ENCODE data around the gene MAPK11. TPM values are rescaled to one million over a fixed set of nuclear protein-coding genes. Genes with fewer than 3 reads are reported as not detected.

The MAPK11 gene
- total RNA-seq, 2 experiments from 2014 or later: 5.9 to 6.2 TPM

- H3K9me3 Mint-ChIP-seq: no peaks in the 10 kb centered on the region
- no peak overlapping the region for H3K27ac Mint-ChIP-seq
- no peak overlapping the region for H3K4me3 Mint-ChIP-seq
- ChIA-PET CTCF (interaction anchor here (1.4 kb wide), 1 partner anchor 8 kb away, joined by 3 read pairs; no protein-coding TSS in a partner anchor), POLR2A (no interaction called here)
- no peak for TF ChIP-seq CTCF (IDR thresholded peaks at IDR 0.05)
- H3K27me3 Mint-ChIP-seq: no peaks in the 10 kb centered on the region
- intact Hi-C loops (cut with micrococcal nuclease): no loop called here
- no peak for DNase-seq
- peaks cover 21% of the 10 kb centered on the region for H3K4me1 Mint-ChIP-seq (ENCODE audit: low read depth)
- H3K36me3 Mint-ChIP-seq (ENCODE audit: low read depth): peaks cover 22% of the 10 kb centered on the region
- ATAC-seq: no peak
These were observed 37.0 kb downstream of the MAPK11 start for GRCh38 chr22:50233223-50233622.

GRCh38 chr22:50232481-50233151, 37.6 kb downstream of the MAPK11 start:
- H3K27ac Mint-ChIP-seq: no peak overlapping the region
- H3K4me1 Mint-ChIP-seq (ENCODE audit: low read depth): peaks cover 21% of the 10 kb centered on the region
- no peaks in the 10 kb centered on the region for H3K9me3 Mint-ChIP-seq
- intact Hi-C loops (cut with micrococcal nuclease): no loop called here
- no peak for TF ChIP-seq CTCF (IDR thresholded peaks at IDR 0.05)
- CTCF ChIA-PET: interaction anchor here (1.4 kb wide), 1 partner anchor 8 kb away, joined by 3 read pairs; no protein-coding TSS in a partner anchor
- ATAC-seq (no peak), DNase-seq (no peak)
- POLR2A ChIA-PET: no interaction called here
- H3K27me3 Mint-ChIP-seq: no peaks in the 10 kb centered on the region
- peaks cover 20% of the 10 kb centered on the region for H3K36me3 Mint-ChIP-seq (ENCODE audit: low read depth)
- no peak overlapping the region for H3K4me3 Mint-ChIP-seq

GRCh38 chr22:50229370-50229769, 40.8 kb downstream of the MAPK11 start:
- ATAC-seq (no peak), DNase-seq (no peak)
- TF ChIP-seq CTCF (IDR thresholded peaks at IDR 0.05): no peak
- Mint-ChIP-seq H3K4me3 (no peak overlapping the region), H3K36me3 (ENCODE audit: low read depth) (peaks cover 20% of the 10 kb centered on the region), H3K9me3 (no peaks in the 10 kb centered on the region), H3K27ac (no peak overlapping the region), H3K4me1 (ENCODE audit: low read depth) (no peaks in the 10 kb centered on the region), H3K27me3 (no peaks in the 10 kb centered on the region)
- ChIA-PET CTCF (interaction anchor here (1.8 kb wide), 1 partner anchor 12 kb away, joined by 8 read pairs; no protein-coding TSS in a partner anchor), POLR2A (interaction anchor here (0.9 kb wide), 1 partner anchor 37 kb away, joined by 4 read pairs; no protein-coding TSS in a partner anchor)
- intact Hi-C loops (cut with micrococcal nuclease): no loop called here

- Mint-ChIP-seq H3K36me3 (ENCODE audit: low read depth) (peaks cover 19% of the 10 kb centered on the region), H3K9me3 (no peaks in the 10 kb centered on the region), H3K27ac (no peak overlapping the region), H3K4me3 (no peak overlapping the region), H3K27me3 (no peaks in the 10 kb centered on the region), H3K4me1 (ENCODE audit: low read depth) (no peaks in the 10 kb centered on the region)
- ChIA-PET CTCF (interaction anchor here (0.7 to 2.1 kb wide), 3 partner anchors 9 to 79 kb away, joined by 3 to 4 read pairs (median 3); partner anchors contain the start of gene TUBGCP6), POLR2A (no interaction called here)
- TF ChIP-seq CTCF (IDR thresholded peaks at IDR 0.05): no peak
- ATAC-seq (no peak), DNase-seq (no peak)
- intact Hi-C loops (cut with micrococcal nuclease): no loop called here
These were observed 41.8 kb downstream of the MAPK11 start for GRCh38 chr22:50228366-50228765.

- intact Hi-C loops (cut with micrococcal nuclease): no loop called here
- H3K4me3 Mint-ChIP-seq: no peak overlapping the region
- DNase-seq: no peak
- ChIA-PET CTCF (interaction anchor here (1.1 to 2.1 kb wide), 2 partner anchors 10 to 17 kb away, joined by 3 to 4 read pairs; partner anchors contain the start of gene TUBGCP6), POLR2A (no interaction called here)
- H3K9me3 Mint-ChIP-seq: no peaks in the 10 kb centered on the region
- H3K4me1 Mint-ChIP-seq (ENCODE audit: low read depth): no peaks in the 10 kb centered on the region
- no peak overlapping the region for H3K27ac Mint-ChIP-seq
- peaks cover 22% of the 10 kb centered on the region for H3K36me3 Mint-ChIP-seq (ENCODE audit: low read depth)
- no peaks in the 10 kb centered on the region for H3K27me3 Mint-ChIP-seq
- no peak for ATAC-seq
- TF ChIP-seq CTCF (IDR thresholded peaks at IDR 0.05): no peak
These were observed 42.5 kb downstream of the MAPK11 start for GRCh38 chr22:50227579-50228215.
